ENCODE results near the gene QSOX2.

The QSOX2 gene

DNA sequence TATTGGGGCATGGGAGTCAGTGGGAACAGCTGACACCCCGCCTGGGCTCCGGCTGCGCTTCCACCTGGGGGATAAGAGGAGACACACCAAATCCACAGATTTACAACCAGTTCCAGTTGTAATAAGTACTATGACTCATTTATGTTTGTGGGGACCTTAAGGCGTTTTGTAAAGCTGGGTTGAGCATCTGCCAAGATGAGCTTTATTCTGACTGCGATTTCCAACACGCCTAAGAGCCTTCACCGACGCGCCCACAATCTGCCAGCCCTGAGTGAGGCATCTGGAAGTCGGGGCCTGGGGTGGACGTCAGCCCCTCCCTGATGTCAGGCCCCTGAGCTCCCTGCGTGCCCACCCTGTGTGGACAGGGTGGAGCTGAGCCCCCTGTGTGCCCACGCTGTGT is 26.3 kb downstream of the QSOX2 start:
- Histone ChIP-seq H3K4me3 (ENCODE audit: low read depth in 1 of 2, low read length in 2 of 2) (no peak overlapping the region), H3K27me3 (ENCODE audit: control insufficient read depth in 1 of 2, insufficient read depth in 2 of 2, low read length in 2 of 2) (no peaks in the 10 kb centered on the region), H3K27ac (ENCODE audit: low read depth, low read length) (no peak overlapping the region), H3K4me1 (ENCODE audit: insufficient read depth, low read length) (no peaks in the 10 kb centered on the region), H3K36me3 (ENCODE audit: insufficient read depth, low read length) (peaks cover 29% of the 10 kb centered on the region), H3K9me3 (ENCODE audit: low read length) (no peaks in the 10 kb centered on the region), H3K9ac (ENCODE audit: low read length) (no peak overlapping the region)

DNA sequence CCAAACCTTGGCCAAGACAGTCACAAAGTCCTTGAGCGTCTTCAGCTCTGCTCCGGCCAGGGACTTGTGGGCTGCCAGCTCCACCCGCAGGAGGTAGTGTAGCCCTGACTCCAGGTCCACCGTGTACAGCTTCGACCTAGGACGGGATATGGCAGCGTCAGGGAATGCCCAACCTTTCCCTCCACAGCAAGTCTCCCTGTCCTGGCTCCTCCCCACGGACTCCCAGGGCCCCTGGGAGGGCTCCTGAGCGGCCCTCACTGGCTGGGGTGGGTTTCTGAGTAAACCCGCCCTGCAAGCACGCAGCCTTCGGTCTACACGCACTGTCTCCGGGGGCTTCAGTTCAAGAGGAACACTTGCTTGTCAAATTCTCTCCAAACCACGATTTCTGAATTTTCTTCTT is 26.9 kb downstream of the QSOX2 start:
- H3K9me3 ChIP-seq (ENCODE audit: low read length) = no peaks in the 10 kb centered on the region
- no peak overlapping the region for H3K27ac ChIP-seq (ENCODE audit: low read depth, low read length)
- H3K36me3 ChIP-seq (ENCODE audit: insufficient read depth, low read length) = peaks cover 28% of the 10 kb centered on the region
- no peaks in the 10 kb centered on the region for H3K27me3 ChIP-seq (ENCODE audit: control insufficient read depth in 1 of 2, insufficient read depth in 2 of 2, low read length in 2 of 2)
- H3K4me1 ChIP-seq (ENCODE audit: insufficient read depth, low read length) = no peaks in the 10 kb centered on the region
- H3K9ac ChIP-seq (ENCODE audit: low read length) = no peak overlapping the region
- no peak overlapping the region for H3K4me3 ChIP-seq (ENCODE audit: low read depth in 1 of 2, low read length in 2 of 2)

DNA sequence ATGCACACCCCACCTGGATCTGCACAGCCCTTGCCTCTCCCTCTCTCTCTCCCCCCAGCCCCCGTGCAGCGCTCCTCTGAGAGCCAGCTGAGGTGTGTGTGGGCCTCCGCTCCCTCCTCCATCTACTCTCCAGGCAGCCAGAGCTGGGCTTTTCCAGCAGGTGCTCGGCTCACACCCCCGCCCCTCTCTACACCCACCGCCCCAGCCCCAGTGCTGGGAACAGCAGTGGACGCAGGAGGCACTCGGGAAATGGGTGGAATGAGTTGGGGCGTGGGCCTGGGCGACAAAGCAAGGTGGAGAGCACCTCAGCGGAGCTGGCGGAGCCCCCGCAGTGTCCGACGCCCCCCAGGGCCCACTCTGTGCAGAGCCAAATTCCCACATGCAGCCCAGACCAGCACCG is 27.3 kb downstream of the QSOX2 start:
- no peaks in the 10 kb centered on the region for H3K9me3 ChIP-seq (ENCODE audit: low read length)
- no peak overlapping the region for H3K27ac ChIP-seq (ENCODE audit: low read depth, low read length)
- H3K9ac ChIP-seq (ENCODE audit: low read length) = no peak overlapping the region
- no peak overlapping the region for H3K4me3 ChIP-seq (ENCODE audit: low read depth in 1 of 2, low read length in 2 of 2)
- no peaks in the 10 kb centered on the region for H3K4me1 ChIP-seq (ENCODE audit: insufficient read depth, low read length)
- no peaks in the 10 kb centered on the region for H3K27me3 ChIP-seq (ENCODE audit: control insufficient read depth in 1 of 2, insufficient read depth in 2 of 2, low read length in 2 of 2)
- peaks cover 28% of the 10 kb centered on the region for H3K36me3 ChIP-seq (ENCODE audit: insufficient read depth, low read length)

DNA sequence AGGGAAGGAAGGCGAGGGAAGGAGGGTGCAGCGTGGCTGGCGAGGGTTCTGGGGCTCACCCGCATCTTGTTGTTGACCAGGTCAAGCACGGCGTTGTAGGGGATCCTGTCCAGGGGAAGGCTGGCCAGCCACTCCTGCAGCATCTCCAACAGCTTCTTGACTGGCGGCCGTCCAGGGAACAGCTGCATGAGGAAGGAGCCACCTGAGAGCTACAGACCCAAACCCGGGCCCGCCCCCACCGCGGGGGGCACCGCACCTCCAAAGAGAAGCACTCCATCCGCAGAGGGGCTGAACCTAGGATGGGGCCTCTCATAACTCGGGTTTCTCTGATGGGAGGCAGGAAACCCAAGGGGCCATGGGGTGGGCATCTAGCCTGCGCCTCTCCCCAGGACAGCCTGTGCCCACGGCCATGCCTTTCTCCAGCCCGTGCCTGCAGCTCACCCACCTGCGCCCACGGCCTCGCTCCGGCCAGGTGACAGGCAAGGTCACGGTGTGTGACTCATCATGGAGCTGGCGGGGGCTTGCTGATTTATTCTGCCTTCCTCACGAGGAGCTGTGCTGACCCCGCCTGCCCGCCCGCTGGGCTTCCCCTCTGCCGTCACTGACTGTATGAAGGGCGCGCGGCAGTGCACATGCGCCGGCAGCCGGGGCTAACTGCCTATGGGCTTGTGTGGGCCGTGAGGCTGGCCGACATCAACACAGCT is 28.9 kb downstream of the QSOX2 start:
- peaks cover 25% of the 10 kb centered on the region for H3K36me3 ChIP-seq (ENCODE audit: insufficient read depth, low read length)
- H3K4me3 ChIP-seq (ENCODE audit: low read depth in 1 of 2, low read length in 2 of 2) = no peak overlapping the region
- H3K27me3 ChIP-seq (ENCODE audit: control insufficient read depth in 1 of 2, insufficient read depth in 2 of 2, low read length in 2 of 2) = no peaks in the 10 kb centered on the region
- H3K4me1 ChIP-seq (ENCODE audit: insufficient read depth, low read length) = no peaks in the 10 kb centered on the region
- H3K9ac ChIP-seq (ENCODE audit: low read length) = no peak overlapping the region
- H3K9me3 ChIP-seq (ENCODE audit: low read length) = no peaks in the 10 kb centered on the region
- no peak overlapping the region for H3K27ac ChIP-seq (ENCODE audit: low read depth, low read length)

DNA sequence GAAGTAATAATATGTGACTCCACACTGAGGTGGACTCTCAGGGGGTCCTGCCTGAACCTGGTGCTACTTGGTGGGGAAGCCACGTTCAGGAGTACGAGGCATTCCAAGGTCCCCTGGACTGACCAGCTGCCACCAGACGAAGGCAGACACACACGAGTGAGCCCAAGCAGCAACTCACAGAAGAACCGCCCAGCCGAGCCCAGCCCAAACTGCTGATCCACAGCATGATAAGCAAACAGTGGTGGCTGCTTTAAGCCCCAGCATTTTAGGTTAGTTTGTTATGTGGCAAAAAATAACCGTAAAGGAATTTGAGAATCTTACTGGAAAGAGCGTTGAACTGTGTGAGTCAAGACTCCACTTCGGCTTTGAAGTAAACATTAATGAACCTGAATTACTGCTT is 31.9 kb downstream of the QSOX2 start:
- Histone ChIP-seq H3K9me3 (ENCODE audit: low read length) (no peaks in the 10 kb centered on the region), H3K4me1 (ENCODE audit: insufficient read depth, low read length) (no peaks in the 10 kb centered on the region), H3K9ac (ENCODE audit: low read length) (no peak overlapping the region), H3K27me3 (ENCODE audit: control insufficient read depth in 1 of 2, insufficient read depth in 2 of 2, low read length in 2 of 2) (no peaks in the 10 kb centered on the region), H3K4me3 (ENCODE audit: low read depth in 1 of 2, low read length in 2 of 2) (no peak overlapping the region), H3K36me3 (ENCODE audit: insufficient read depth, low read length) (peaks cover 21% of the 10 kb centered on the region), H3K27ac (ENCODE audit: low read depth, low read length) (no peak overlapping the region)

DNA sequence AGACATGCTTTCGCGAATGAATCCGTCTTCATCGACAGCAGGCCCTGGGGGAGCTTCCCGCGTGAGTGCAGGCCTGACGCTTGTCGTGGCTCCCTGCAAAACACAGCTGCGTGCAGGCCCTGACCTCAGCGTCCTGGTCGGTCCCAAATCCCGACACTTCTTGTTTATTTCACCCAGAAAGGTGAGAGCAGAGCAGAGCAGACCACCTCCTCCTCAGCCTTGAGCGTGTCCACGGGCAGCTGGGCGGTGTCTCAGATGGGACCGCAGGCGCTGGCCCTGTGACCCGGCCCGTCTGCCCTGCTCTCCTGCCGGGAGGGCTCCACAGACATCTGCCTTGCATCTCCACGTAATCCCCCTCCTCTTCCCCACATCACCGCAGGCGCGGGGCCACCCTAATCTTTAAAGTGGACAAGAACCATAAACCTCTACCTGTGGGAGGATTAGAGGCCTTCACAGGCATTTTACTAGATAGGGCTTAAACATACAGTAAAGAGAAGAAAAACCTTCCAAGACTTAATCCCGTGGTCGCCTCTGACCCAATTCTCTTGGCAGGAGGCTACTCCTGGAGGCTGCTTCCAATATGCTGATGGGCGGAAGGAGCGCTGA is 33.2 kb downstream of the QSOX2 start:
- H3K9me3 ChIP-seq (ENCODE audit: low read length) = no peaks in the 10 kb centered on the region
- no peak overlapping the region for H3K27ac ChIP-seq (ENCODE audit: low read depth, low read length)
- H3K27me3 ChIP-seq (ENCODE audit: control insufficient read depth in 1 of 2, insufficient read depth in 2 of 2, low read length in 2 of 2) = no peaks in the 10 kb centered on the region
- H3K9ac ChIP-seq (ENCODE audit: low read length) = no peak overlapping the region
- H3K4me3 ChIP-seq (ENCODE audit: low read depth in 1 of 2, low read length in 2 of 2) = no peak overlapping the region
- H3K36me3 ChIP-seq (ENCODE audit: insufficient read depth, low read length) = peaks cover 21% of the 10 kb centered on the region
- H3K4me1 ChIP-seq (ENCODE audit: insufficient read depth, low read length) = no peaks in the 10 kb centered on the region

DNA sequence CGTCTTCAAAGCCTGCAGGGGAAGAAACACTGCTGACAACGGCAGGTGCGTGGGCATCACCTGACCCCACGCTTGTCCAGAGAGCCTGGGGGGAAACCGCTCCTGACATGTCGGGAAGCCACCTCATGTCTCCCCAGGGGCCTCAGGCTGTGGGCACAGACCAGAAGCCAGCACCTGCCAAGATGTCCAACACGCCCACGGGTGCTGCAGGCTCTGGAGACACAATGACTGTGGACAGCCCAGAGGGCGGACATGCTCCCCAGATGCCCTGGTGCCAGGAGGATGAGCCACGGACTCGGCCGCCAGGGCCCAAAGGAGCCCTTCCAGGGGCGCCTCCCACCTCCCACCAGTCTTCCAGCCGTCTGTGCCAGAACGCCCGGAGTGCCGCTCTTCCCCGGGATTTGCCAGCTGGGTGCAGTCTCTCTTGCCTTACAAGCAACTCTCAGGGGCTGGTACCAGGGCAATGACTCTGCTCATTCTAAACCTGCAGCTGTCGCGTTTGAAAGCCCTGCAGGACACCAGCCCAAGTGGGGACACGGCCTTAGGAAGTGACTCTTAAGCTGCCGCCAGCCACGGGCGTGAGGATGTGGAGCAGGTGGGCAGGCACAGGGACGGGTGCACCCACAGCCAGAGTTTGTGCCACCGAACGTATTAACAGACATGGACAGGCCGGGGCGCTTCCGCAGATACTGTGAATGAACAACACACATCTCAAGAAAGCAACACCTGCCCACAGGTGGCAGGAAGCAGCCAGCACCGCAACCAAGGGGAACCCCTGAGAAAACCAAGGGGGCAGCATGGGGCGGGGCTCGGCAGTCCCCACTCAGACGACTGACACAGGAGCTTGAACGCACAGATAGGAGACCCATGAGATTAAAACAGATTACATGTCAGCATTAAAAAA is 33.9 kb downstream of the QSOX2 start:
- H3K4me1 ChIP-seq (ENCODE audit: insufficient read depth, low read length) = no peaks in the 10 kb centered on the region
- no peak overlapping the region for H3K9ac ChIP-seq (ENCODE audit: low read length)
- no peak overlapping the region for H3K27ac ChIP-seq (ENCODE audit: low read depth, low read length)
- peaks cover 21% of the 10 kb centered on the region for H3K36me3 ChIP-seq (ENCODE audit: insufficient read depth, low read length)
- H3K4me3 ChIP-seq (ENCODE audit: low read depth in 1 of 2, low read length in 2 of 2) = no peak overlapping the region
- H3K9me3 ChIP-seq (ENCODE audit: low read length) = no peaks in the 10 kb centered on the region
- H3K27me3 ChIP-seq (ENCODE audit: control insufficient read depth in 1 of 2, insufficient read depth in 2 of 2, low read length in 2 of 2) = no peaks in the 10 kb centered on the region

DNA sequence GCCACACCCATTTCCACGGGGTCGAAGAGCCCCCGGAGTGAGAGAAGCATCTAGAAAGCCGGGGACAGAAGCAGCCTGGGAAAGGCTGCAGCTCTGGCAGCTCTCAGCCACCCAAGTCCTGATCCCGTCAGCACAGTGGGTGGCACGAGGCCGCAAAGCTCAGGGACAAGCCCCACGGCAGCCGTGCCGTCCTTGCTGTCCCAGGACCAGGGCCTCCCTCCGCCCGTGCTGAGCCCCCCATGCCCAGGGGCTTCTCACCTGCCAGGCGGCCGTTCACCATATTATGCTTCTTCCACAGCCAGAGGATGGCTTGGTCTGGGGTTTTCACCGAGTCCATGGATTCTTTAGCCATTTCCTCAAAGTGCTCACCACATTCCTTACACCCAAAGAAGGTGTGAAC is 34.6 kb downstream of the QSOX2 start:
- no peaks in the 10 kb centered on the region for H3K4me1 ChIP-seq (ENCODE audit: insufficient read depth, low read length)
- H3K27ac ChIP-seq (ENCODE audit: low read depth, low read length) = no peak overlapping the region
- H3K9ac ChIP-seq (ENCODE audit: low read length) = no peak overlapping the region
- no peak overlapping the region for H3K4me3 ChIP-seq (ENCODE audit: low read depth in 1 of 2, low read length in 2 of 2)
- no peaks in the 10 kb centered on the region for H3K9me3 ChIP-seq (ENCODE audit: low read length)
- peaks cover 20% of the 10 kb centered on the region for H3K36me3 ChIP-seq (ENCODE audit: insufficient read depth, low read length)
- H3K27me3 ChIP-seq (ENCODE audit: control insufficient read depth in 1 of 2, insufficient read depth in 2 of 2, low read length in 2 of 2) = peaks cover 0 to under 1% of the 10 kb centered on the region in 2 donors

DNA sequence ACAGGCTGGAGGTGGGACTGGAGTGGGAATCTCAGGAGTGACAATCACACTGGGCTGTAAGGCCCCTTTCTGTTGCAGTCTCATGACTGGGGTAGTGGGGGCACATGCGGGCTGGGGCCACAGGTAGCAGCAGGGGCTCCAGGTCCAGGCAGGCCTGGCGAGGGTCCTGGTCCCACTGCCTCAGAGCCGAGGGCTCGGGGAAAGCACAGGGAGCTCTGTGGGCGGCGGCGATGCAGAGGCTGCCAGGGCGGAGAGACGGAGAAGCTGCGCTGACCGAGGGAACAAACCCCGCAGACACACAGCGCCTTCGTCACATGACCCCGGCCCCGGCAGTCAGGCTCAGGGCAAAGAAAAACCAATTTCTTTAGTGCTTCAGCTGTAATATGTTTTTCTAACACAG is 35.3 kb downstream of the QSOX2 start:
- Histone ChIP-seq H3K36me3 (ENCODE audit: insufficient read depth, low read length) (peaks cover 16% of the 10 kb centered on the region), H3K4me1 (ENCODE audit: insufficient read depth, low read length) (no peaks in the 10 kb centered on the region), H3K27me3 (ENCODE audit: control insufficient read depth in 1 of 2, insufficient read depth in 2 of 2, low read length in 2 of 2) (peaks cover 0 to 8% of the 10 kb centered on the region in 2 donors), H3K9ac (ENCODE audit: low read length) (no peak overlapping the region), H3K27ac (ENCODE audit: low read depth, low read length) (no peak overlapping the region), H3K9me3 (ENCODE audit: low read length) (no peaks in the 10 kb centered on the region), H3K4me3 (ENCODE audit: low read depth in 1 of 2, low read length in 2 of 2) (no peak overlapping the region)

DNA sequence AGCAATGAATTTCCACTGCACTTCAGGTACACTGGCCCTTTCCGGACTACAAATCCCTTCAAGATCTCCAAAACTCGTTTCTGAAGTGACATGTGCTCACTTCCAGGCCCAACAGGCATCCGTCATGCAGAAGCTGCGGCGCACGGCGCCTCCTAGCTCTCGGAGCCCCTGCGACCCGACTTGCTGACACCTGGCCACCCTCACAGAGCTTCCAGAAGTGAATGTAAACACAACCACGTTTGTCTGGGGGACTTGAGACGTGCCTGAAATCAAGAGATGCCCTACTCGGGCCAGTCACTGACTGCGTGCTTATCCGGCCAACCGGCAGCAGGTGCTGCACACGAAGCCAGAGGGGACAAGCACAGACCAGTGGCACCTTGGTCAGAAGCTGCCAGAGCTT is 35.8 kb downstream of the QSOX2 start:
- Histone ChIP-seq H3K9me3 (ENCODE audit: low read length) (no peaks in the 10 kb centered on the region), H3K36me3 (ENCODE audit: insufficient read depth, low read length) (peaks cover 12% of the 10 kb centered on the region), H3K4me3 (ENCODE audit: low read depth in 1 of 2, low read length in 2 of 2) (no peak overlapping the region), H3K9ac (ENCODE audit: low read length) (no peak overlapping the region), H3K4me1 (ENCODE audit: insufficient read depth, low read length) (no peaks in the 10 kb centered on the region), H3K27ac (ENCODE audit: low read depth, low read length) (no peak overlapping the region), H3K27me3 (ENCODE audit: control insufficient read depth in 1 of 2, insufficient read depth in 2 of 2, low read length in 2 of 2) (peaks cover 0 to 13% of the 10 kb centered on the region in 2 donors)

DNA sequence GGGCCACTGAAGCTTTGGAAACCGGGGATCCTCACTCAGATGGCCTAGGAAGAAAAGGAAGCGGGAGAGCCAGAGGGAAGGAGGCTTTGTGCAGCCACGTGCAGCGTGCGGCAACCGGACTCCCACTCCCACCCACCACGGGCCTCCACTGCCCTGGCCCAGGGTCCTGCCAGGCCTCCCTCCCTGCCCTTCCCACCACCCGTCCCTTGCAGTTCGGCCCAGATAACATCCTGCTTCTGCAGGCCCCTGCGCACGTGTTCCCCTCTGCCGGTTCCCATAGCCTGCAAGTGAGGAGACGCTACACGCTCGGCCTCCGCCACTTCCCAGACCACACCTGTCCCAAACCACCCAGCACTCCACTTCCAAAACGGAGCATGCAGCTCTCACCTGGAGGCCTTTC is 36.4 kb downstream of the QSOX2 start:
- H3K4me3 ChIP-seq (ENCODE audit: low read depth in 1 of 2, low read length in 2 of 2) = no peak overlapping the region
- H3K36me3 ChIP-seq (ENCODE audit: insufficient read depth, low read length) = peaks cover 7% of the 10 kb centered on the region
- H3K9ac ChIP-seq (ENCODE audit: low read length) = no peak overlapping the region
- peaks cover 0 to 18% of the 10 kb centered on the region in 2 donors for H3K27me3 ChIP-seq (ENCODE audit: control insufficient read depth in 1 of 2, insufficient read depth in 2 of 2, low read length in 2 of 2)
- no peaks in the 10 kb centered on the region for H3K9me3 ChIP-seq (ENCODE audit: low read length)
- H3K4me1 ChIP-seq (ENCODE audit: insufficient read depth, low read length) = no peaks in the 10 kb centered on the region
- H3K27ac ChIP-seq (ENCODE audit: low read depth, low read length) = no peak overlapping the region

Data from muscle layer of colon (tissue), 2 donors.